ENCODE results near the gene UNC79.

DNA sequence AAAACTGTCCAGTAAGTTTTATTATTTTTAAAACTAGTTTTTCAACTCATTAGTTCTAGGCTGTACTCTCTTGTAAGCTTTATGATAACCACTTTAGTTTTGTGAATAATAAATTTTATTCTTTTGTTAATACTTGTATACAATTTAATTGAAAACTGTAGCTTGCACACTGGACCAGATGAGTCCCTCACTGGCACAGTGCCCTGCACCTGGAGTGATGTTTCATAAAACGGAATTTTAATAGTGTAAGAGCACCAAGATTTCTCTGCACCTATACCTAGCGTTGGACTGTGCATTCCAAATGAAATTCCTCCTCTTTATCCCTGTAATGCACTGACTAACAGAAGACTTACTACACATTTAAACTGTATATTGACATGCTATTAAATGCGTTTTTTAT is 276.7 kb downstream of the UNC79 start:
- TF ChIP-seq, protein P1, sequence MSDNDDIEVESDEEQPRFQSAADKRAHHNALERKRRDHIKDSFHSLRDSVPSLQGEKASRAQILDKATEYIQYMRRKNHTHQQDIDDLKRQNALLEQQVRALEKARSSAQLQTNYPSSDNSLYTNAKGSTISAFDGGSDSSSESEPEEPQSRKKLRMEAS (IDR thresholded peaks at IDR 0.05; ENCODE audit: insufficient read depth, insufficient read length): no peak
- TF ChIP-seq, protein P2, sequence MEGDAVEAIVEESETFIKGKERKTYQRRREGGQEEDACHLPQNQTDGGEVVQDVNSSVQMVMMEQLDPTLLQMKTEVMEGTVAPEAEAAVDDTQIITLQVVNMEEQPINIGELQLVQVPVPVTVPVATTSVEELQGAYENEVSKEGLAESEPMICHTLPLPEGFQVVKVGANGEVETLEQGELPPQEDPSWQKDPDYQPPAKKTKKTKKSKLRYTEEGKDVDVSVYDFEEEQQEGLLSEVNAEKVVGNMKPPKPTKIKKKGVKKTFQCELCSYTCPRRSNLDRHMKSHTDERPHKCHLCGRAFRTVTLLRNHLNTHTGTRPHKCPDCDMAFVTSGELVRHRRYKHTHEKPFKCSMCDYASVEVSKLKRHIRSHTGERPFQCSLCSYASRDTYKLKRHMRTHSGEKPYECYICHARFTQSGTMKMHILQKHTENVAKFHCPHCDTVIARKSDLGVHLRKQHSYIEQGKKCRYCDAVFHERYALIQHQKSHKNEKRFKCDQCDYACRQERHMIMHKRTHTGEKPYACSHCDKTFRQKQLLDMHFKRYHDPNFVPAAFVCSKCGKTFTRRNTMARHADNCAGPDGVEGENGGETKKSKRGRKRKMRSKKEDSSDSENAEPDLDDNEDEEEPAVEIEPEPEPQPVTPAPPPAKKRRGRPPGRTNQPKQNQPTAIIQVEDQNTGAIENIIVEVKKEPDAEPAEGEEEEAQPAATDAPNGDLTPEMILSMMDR (IDR thresholded peaks at IDR 0.05; ENCODE audit: extremely low read depth in 1 of 2, insufficient read depth in 1 of 2, low read depth in 1 of 2, low read length in 2 of 2): no peak
- TF ChIP-seq POLR2A (IDR thresholded peaks at IDR 0.05; ENCODE audit: low read depth, low read length) (no peak), EZH2 (IDR thresholded peaks at IDR 0.05; ENCODE audit: borderline replicate concordance, low read depth, low read length, severe bottlenecking) (no peak), POLR2AphosphoS5 (IDR thresholded peaks at IDR 0.05; ENCODE audit: insufficient read depth, low read depth, low read length) (no peak), MYC (IDR thresholded peaks at IDR 0.05; ENCODE audit: low read depth, low read length) (no peak)

Measured in endothelial cell of umbilical vein (primary cell).